Right renal cortex interstitium (tissue), 3 donors: ENCODE measurements around the gene DNAJC15. TPM values are rescaled to one million over a fixed set of nuclear protein-coding genes. Genes with fewer than 3 reads are reported as not detected.

Experiments
- DNase-seq, 3 donors: peaks; one replicate each; pipeline ENCODE4 v3.0.0-alpha.2; 2013; ENCODE audit warnings: low read depth in 3 of 3, low spot score in 2 of 3
- polyA plus RNA-seq, 3 donors: library from polyadenylated mRNA; unstranded; fragments of 120-200 nt; gene quantifications; one replicate each; pipeline ENCODE4 v1.2.1, GENCODE V29; 2013; ENCODE audit not compliant: insufficient read length in 3 of 3

DNAJC15 gene
- polyA plus RNA-seq, 3 donors: 21.2 to 31.3 (median 30.2) TPM

DNA sequence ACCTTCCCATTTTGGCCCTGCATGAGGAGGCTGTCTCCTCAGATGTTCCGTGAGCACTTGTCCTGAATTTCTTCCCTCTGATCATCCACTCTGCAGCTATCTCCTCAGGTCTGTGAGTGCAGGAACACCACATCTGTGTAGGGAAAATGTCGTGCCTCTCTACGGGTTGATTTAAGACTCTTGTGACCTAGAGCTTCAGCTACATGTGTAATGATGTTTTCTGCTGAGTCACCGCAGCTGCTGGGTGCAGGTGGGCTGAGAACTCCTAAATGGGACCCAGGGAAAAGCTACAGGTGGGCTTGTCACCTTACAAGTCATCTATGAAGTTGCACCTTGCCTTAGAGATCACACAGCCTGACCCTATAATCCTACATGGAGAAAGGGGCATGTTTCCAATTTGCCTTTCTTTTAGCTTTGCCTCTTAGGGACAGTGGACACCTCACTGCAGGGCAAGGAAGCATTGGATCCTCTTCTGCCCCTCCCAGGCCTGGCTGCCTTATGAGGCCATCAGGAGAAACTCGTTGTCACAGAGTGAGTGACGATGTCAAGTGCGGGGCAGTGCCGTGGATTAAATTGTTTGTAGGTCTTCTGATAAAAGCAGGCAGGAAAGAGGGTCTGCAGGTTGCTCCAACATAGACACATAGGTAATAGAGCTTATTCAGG lies 122.3 kb downstream of the DNAJC15 start:
- DNase-seq: no peak

DNA sequence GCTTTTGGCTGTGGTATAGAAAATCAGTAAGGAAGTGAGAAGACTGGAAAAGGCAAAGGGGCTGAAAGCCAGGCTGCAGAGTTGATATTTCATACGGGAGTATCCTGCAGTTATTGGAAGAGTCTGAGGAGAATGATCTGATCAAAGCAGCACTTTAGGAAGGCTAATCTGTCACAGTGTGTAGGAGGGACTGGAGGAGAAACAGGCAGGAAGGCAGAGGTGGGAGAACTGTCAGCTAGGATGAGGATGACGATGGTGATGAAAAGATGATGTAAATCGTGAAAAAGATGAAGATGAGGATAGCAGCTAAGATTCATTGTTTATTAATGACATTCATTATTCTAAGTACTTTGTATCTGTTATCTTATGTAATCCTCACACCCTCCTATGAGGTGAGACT lies 123.0 kb downstream of the DNAJC15 start:
- DNase-seq: no peak

DNA sequence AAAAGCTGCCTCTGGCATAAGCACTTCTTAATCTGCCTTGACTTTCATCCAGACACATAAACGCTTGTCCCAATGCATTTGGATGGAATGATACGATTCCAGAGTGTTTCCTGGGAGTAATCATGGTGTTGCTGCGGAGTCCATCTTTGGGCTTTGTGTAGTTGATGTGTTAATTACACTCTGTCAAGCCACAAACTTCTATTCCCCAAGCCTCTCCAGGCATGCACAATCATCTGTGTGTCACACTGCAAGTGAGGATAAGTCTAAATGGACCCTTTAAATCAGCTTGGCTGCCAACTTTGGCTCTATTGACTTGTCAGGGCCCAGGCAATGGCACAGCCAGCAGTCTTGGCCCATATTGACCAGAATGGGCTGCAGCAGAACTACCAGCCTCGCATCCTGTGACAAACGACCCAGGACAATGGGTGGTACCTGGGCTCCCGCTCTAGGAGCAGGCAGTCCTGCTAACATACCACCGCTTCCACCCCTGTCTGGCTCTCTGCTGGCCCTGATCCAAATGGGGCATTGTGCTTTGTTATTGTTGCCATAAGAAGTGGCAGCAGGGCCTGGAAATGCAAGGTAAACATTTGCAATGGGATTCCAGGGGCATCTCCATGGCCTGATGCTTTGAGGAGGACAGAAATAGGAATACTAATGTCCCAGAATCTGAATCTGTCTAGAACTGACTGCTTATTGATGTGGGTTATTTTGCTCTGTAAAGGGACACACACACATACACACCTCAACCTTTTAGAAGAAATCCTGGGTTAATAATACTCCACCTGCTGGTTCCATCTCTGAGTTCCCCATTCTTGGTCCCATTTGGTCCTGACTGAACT lies 127.2 kb downstream of the DNAJC15 start:
- DNase-seq: no peak

DNA sequence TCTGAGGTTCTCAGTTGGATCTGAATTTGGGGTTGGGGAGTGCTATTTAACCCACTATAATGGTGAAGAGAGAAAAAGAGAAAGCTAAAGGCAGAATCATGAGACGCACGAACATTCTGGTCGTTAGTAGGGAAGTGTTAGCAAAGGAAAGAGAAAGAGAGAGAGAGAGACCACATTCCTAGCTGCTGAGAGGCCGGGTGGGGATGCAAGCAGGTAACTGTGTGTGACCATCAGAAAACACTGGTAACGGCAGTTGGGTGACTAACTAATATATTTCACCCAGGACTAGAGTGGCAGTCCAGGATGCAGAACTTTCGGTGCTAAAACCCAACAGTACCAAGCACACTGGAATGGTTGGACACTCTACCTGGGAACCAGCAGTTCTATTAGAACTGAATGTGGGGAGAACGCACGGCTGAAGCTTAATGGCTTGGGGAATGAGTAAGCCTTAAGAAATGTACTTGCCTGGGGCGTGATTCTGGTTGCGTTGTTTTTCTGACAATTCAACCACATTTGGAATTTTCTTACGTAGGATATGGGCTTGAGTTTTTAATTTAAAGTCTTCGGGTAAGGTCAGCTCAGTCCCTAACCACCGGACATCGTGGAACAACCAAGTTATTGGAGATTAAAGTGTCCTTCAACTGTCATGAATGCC lies 130.2 kb downstream of the DNAJC15 start:
- DNase-seq: no peak

DNA sequence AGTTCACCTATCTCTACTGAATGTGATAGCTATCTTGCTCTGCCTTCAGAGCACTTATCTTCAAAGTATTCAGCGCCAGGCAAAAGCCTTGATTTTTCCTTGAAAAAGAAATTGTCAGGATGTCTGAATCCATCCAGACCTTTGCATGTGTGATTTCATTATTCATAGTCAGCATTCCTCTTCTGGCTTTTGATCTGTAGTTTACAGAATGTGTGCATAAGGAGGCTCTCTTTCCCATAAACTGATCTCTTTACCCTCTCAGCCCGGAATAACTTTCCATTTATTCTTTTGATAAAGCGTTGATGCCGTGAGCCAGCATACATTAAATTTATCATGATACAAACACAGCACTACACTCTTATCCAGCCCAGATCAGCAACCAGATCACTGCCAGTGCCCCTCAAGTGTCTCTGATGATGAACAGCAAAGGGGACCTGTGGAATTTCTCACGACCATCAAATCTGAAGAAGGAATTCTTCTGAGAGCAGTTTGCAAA lies 130.8 kb downstream of the DNAJC15 start:
- no peak for DNase-seq

DNA sequence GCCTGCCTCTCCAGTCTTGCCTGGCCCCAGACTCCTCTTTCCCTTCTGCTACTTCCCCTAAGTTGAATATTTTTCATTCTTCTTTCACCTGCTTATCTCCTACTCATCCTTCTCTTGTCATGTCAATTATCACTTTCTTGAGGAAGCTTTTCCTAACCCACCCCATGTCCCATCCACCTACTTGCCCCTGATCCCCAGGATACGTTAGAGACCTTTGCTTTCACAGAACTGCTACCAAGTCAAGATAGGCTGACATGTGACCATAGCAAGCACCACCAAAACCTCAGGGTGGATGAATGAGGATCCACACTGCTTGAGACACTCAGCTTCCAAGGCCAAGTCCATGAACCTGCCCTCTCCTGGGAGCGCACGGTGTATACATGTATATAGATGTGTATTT lies 131.5 kb downstream of the DNAJC15 start:
- no peak for DNase-seq

DNA sequence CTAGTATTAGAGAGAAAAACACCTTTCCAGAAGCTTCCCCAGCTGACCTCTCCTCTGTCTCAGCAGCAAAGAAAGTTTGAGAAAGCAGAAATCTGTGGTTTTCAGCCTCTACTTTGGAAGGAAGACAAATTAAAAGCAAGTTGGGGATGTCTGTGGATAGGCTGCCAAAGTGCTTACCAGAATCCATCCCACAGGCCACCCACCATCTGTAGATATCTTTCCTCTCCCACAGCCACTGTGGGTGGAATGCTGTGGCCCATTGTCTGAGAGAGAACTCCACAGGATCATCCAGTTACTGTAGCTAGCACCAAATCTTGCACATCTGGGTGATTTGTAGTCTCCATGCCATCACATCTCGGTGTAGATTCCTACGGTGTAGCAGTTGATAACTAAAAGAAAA lies 133.5 kb downstream of the DNAJC15 start:
- DNase-seq: no peak

DNA sequence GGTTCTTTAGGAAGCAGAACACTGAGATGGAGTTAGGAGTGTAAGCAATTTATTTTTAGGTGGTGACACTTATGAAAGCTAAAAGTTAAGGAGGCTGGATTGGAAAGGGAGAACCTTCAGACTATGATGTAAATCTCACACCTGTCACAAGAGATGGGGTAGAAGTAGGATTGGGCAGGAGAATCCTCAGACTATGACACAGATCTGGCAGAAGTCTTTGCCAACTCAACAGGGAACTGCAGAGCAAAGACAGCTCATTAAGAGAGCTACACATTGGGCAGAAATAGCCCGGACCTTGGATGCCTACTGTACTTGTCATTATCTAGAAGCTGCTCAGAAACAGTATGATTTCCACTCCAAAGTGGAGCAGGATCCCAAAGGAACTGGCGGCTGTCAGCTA lies 134.4 kb downstream of the DNAJC15 start:
- DNase-seq: no peak

DNA sequence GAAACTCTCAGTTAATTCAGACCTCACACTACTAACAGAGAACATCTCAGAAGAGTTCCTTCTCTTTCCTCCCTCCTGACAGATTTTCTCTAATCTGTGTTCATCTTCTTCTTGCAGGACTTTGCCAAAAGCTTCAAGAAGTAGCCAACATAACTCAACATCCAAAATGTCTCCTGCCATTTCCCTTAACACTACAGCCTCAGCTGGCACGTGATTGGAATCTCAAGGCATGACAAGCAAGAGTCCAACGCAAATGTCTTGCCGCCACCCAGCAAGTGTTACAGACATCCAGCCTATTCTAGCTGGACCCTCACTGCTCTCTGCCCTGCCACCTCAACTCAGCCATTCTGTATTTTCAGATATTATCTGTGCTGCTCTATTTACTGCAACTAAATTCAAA lies 135.1 kb downstream of the DNAJC15 start:
- no peak for DNase-seq

DNA sequence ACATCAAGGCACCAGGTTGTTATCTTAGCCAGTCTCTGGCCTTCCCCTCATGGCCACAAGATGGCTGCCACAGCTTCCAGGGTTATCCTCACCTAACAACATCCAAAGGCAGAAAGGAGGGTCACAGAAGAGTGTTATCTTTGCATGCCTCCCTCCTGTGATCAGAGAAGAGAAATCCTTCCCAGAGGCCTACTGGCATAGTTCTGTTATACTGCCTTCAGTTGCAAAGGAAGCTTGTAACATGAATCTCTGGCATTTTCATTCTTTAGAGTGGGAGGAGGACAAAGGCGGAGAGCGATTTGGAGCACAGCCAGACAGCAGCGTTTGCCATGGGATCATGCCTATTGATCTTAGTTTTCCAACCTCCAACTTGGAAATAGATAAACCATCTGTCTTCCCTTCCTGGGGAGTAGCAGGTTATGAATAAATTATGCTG lies 135.7 kb downstream of the DNAJC15 start:
- DNase-seq: peak in 1 of 3 donors; percentile 37

Other genes with a start within 250 kb of the DNAJC15 start
- not detected for gene FAM216B, start 242.0 kb upstream of the DNAJC15 start, polyA plus RNA-seq
- gene EPSTI1, start 31.3 kb upstream of the DNAJC15 start, polyA plus RNA-seq: 10 to 100 TPM; 13.6 to 15.9 (median 15.0) TPM